RWPE2 (cell line): ENCODE data around the gene ANKAR.
"Not testable (repeated sequence)": the region's sequence is repeated elsewhere in the genome, so short reads cannot be mapped to it uniquely, and the experiment has no call there.

Experiments used
- ATAC-seq: fragments of 200-7000 bp; cut with Tn5 transposase; 3 replicates; pipeline ENCODE4 v1.9.1; 2021; ENCODE audit warnings: low read depth
- DNase-seq: peaks from one replicate; pipeline ENCODE4 v3.0.0-alpha.2; 2020; ENCODE audit warnings: low spot score
- H3K27ac ChIP-seq: fragments of 450-650 bp; 2 replicates; pipeline ENCODE4 v1.5.1; 2017; ENCODE audit warnings: mild to moderate bottlenecking; ENCODE audit not compliant: poor library complexity, severe bottlenecking
- H3K27me3 ChIP-seq: fragments of 250-450 bp; sonication (Bioruptor Pico); 2 replicates; pipeline ENCODE4 v1.5.1; 2021; ENCODE audit warnings: mild to moderate bottlenecking, moderate library complexity; ENCODE audit not compliant: insufficient read depth, poor library complexity, severe bottlenecking
- H3K36me3 ChIP-seq: fragments of 250-450 bp; sonication (Bioruptor Pico); 2 replicates; pipeline ENCODE4 v1.5.1; 2020; ENCODE audit warnings: low read depth, mild to moderate bottlenecking, moderate library complexity
- H3K4me1 ChIP-seq: fragments of 250-450 bp; sonication (Bioruptor Pico); 2 replicates; pipeline ENCODE4 v1.5.1; 2021; ENCODE audit warnings: mild to moderate bottlenecking, moderate library complexity; ENCODE audit not compliant: insufficient read depth, poor library complexity, severe bottlenecking
- H3K4me3 ChIP-seq: fragments of 250-450 bp; sonication (Bioruptor Pico); 2 replicates; pipeline ENCODE4 v1.5.1; 2021; ENCODE audit warnings: mild to moderate bottlenecking, moderate library complexity; ENCODE audit not compliant: severe bottlenecking
- H3K9me3 ChIP-seq: fragments of 250-450 bp; sonication (Bioruptor Pico); 2 replicates; pipeline ENCODE4 v1.5.1; 2021; ENCODE audit warnings: mild to moderate bottlenecking, moderate library complexity; ENCODE audit not compliant: severe bottlenecking
- TF ChIP-seq, protein P1 (sequence below): fragments of 450-650 bp; IDR thresholded peaks from one replicate; pipeline ENCODE4 v1.5.1; 2017; ENCODE audit warnings: mild to moderate bottlenecking, moderate library complexity; ENCODE audit not compliant: poor library complexity, severe bottlenecking

The ANKAR gene

GRCh38 chr2:189648846-189649509 lies 25.5 kb upstream of the ANKAR start:
- no peaks in the 10 kb centered on the region for H3K9me3 ChIP-seq
- no peaks in the 10 kb centered on the region for H3K4me1 ChIP-seq
- no peak for DNase-seq
- ATAC-seq, result no peak
- TF ChIP-seq, protein P1, sequence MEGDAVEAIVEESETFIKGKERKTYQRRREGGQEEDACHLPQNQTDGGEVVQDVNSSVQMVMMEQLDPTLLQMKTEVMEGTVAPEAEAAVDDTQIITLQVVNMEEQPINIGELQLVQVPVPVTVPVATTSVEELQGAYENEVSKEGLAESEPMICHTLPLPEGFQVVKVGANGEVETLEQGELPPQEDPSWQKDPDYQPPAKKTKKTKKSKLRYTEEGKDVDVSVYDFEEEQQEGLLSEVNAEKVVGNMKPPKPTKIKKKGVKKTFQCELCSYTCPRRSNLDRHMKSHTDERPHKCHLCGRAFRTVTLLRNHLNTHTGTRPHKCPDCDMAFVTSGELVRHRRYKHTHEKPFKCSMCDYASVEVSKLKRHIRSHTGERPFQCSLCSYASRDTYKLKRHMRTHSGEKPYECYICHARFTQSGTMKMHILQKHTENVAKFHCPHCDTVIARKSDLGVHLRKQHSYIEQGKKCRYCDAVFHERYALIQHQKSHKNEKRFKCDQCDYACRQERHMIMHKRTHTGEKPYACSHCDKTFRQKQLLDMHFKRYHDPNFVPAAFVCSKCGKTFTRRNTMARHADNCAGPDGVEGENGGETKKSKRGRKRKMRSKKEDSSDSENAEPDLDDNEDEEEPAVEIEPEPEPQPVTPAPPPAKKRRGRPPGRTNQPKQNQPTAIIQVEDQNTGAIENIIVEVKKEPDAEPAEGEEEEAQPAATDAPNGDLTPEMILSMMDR, result no peak
- H3K27ac ChIP-seq, result no peak overlapping the region
- H3K4me3 ChIP-seq, result no peak overlapping the region
- H3K36me3 ChIP-seq, result no peaks in the 10 kb centered on the region
- H3K27me3 ChIP-seq, result no peaks in the 10 kb centered on the region

DNA sequence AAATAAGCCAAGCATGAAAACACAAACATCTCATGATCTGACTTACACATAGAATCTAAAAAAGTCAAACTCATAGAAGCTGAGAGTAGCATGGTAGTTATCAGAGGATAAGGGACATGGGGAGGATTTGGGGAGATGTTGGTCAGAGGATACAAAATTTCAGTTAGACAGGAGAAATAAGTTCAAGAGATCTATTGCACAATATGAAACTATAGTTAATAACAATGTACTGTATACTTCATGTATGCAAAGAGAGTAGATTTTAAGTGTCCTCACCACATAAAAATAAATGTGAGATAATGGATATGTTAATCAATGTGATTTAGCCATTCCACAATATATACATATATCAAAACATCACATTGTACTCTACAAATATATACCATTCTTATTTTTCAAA lies 23.2 kb upstream of the ANKAR start:
- ATAC-seq, result no peak
- no peaks in the 10 kb centered on the region for H3K27me3 ChIP-seq
- DNase-seq, result no peak

DNA sequence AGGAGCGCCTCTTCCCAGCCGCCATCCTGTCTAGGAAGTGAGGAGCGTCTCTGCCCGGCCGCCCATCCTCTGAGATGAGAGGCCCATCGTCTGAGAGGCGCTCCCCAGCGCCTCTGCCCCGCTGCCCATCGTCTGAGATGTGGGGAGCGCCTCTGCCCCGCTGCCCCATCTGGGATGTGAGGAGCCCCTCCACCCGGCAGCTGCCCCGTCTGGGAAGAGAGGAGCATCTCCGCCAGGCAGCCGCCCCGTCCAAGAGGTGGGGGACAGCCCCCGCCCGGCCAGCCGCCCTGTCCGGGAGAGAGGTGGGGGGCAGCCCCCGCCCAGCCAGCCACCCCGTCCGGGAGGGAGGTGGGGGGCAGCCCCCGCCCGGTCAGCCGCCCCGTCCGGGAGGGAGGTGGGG lies 21.0 kb upstream of the ANKAR start:
- not testable (repeated sequence) for H3K27me3 ChIP-seq, H3K9me3 ChIP-seq, H3K4me1 ChIP-seq, H3K36me3 ChIP-seq, ATAC-seq, DNase-seq, H3K4me3 ChIP-seq, H3K27ac ChIP-seq

More for the DNA sequence above, 23.2 kb upstream of the ANKAR start:
- Histone ChIP-seq H3K4me3 (no peak overlapping the region), H3K36me3 (no peaks in the 10 kb centered on the region), H3K4me1 (no peaks in the 10 kb centered on the region), H3K9me3 (no peaks in the 10 kb centered on the region), H3K27ac (no peak overlapping the region)
- TF ChIP-seq, protein P1, result no peak

DNA sequence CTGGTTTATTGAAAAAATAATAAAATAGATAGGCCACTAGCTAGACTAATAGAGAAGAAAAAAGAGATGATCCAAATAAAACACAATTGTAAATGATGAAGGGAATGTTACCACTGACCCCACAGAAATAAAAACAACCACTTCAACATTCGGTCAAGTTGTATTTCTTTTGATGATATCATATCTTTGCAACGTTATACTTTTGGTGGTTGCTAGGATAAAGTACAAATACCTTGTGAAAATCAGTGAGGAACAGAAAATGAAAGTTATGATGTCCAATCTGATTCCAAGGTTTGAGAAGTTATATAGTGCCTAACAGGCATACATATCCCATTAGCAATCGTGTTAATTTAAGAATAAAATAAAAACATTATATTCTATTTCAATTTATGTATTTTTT lies 19.8 kb upstream of the ANKAR start:
- DNase-seq (no peak), ATAC-seq (no peak)
- H3K27ac ChIP-seq, result no peak overlapping the region
- no peak overlapping the region for H3K4me3 ChIP-seq
- no peaks in the 10 kb centered on the region for H3K36me3 ChIP-seq
- TF ChIP-seq, protein P1, result no peak
- no peaks in the 10 kb centered on the region for H3K9me3 ChIP-seq
- no peaks in the 10 kb centered on the region for H3K27me3 ChIP-seq
- H3K4me1 ChIP-seq, result no peaks in the 10 kb centered on the region

DNA sequence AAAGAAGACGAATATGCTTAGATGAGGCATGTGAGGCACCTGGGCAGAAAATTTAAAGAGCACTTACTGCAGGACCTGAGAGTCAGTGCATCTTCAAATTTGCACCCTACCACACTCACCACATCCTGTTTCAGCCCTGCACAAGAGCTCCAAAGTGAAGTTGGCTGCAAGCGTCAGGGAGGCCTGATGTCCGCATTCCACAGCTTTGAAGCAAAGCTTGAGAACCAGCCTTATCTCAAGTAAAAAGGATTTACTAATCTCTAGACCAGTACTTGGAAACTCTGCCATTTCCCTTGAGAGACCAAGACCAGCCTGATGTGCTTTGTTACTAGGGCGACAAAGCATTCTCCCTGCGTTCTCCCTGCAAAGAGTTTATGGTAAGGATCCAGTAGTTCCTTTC lies 16.6 kb upstream of the ANKAR start:
- Histone ChIP-seq H3K27ac (no peak overlapping the region), H3K36me3 (no peaks in the 10 kb centered on the region), H3K4me1 (peaks cover 4% of the 10 kb centered on the region), H3K4me3 (no peak overlapping the region), H3K9me3 (no peaks in the 10 kb centered on the region), H3K27me3 (no peaks in the 10 kb centered on the region)
- TF ChIP-seq, protein P1, result no peak
- ATAC-seq (no peak), DNase-seq (no peak)
